HCT116 (cell line): ENCODE data around the gene CREB1. TPM values are rescaled to one million over a fixed set of nuclear protein-coding genes. Genes with fewer than 3 reads are reported as not detected.

Source experiments
- ATAC-seq: fragments of 200-7000 bp; cut with Tn5 transposase; 2 replicates; pipeline ENCODE4 v1.9.1; 2020; ENCODE audit warnings: mild to moderate bottlenecking, moderate library complexity
- BruUV-seq: library from RNA; stranded (reverse); fragments of 400-500 nt; replicated peaks from 2 replicates; lab custom pipeline; 2021; lab: Mats Ljungman, UMichigan
- CTCF ChIA-PET: fragments of 300-600 bp; sonication (Branson Sonifier 250); formaldehyde crosslinking; loops from one replicate; lab custom pipeline; 2021; ENCODE audit warnings: antibody characterized with exemption; lab: Charles Lee
- POLR2A ChIA-PET: fragments of 300-600, 350-600 bp; sonication (Branson Sonifier 250); formaldehyde crosslinking; loops from one replicate; lab custom pipeline; 2021; ENCODE audit warnings: antibody characterized with exemption; lab: Charles Lee
- RAD21 ChIA-PET, 2 experiments: fragments of 300-600 bp; sonication (Branson Sonifier 250); formaldehyde crosslinking; loops; one replicate each; lab custom pipeline; 2023; ENCODE audit warnings: low total read pairs in 2 of 2; ENCODE audit not compliant: uncharacterized antibody in 2 of 2, unreplicated experiment in 2 of 2, low non-redundant PET in 1 of 2; lab: Charles Lee
- DNase-seq: peaks from one replicate; pipeline ENCODE4 v3.0.0-alpha.2; 2010; ENCODE audit warnings: low read depth, low spot score
- H2AFZ ChIP-seq: fragments of 200-600 bp; shearing (Covaris generic), sonication (generic); 2 replicates; pipeline ENCODE4 v1.6.1; 2017; ENCODE audit warnings: low read depth, mixed run types, mixed read lengths, antibody characterized with exemption, low read length; ENCODE audit not compliant: poor library complexity, severe bottlenecking
- H3K27ac ChIP-seq: 2 replicates; pipeline ENCODE4 v1.5.1; 2012; ENCODE audit warnings: low read depth, low read length
- H3K27me3 ChIP-seq: fragments of 200-600 bp; sonication (generic); 2 replicates; pipeline ENCODE4 v1.6.1; 2016; ENCODE audit warnings: mixed run types, low read length, mixed read lengths; ENCODE audit not compliant: insufficient read depth
- H3K36me3 ChIP-seq, 2 experiments: fragments of 200-500 bp in 1 of 2; fragments of 200-600 bp in 1 of 2; sonication (Bioruptor generic) in 1 of 2; sonication (generic) in 1 of 2; 2 replicates each; pipeline versions ENCODE4 v1.5.1 to v1.6.1; 2014 to 2016; ENCODE audit warnings: low read length in 2 of 2, inconsistent platforms in 1 of 2, mixed read lengths in 1 of 2, mixed run types in 1 of 2; ENCODE audit not compliant: insufficient read depth in 2 of 2, control insufficient read depth in 1 of 2
- H3K4me1 ChIP-seq, 2 experiments: fragments of 200-600 bp in 1 of 2; sonication (generic) in 1 of 2; 2 replicates each; pipeline versions ENCODE4 v1.5.1 to v1.6.1; 2012 to 2017; ENCODE audit warnings: low read length in 2 of 2, inconsistent platforms in 1 of 2, mild to moderate bottlenecking in 1 of 2, mixed read lengths in 1 of 2, mixed run types in 1 of 2, moderate library complexity in 1 of 2; ENCODE audit not compliant: insufficient read depth in 2 of 2, control insufficient read depth in 1 of 2
- H3K4me2 ChIP-seq: fragments of 200-600 bp; sonication (generic); 2 replicates; pipeline ENCODE4 v1.6.1; 2017; ENCODE audit warnings: mixed run types, low read length, mixed read lengths
- H3K4me3 ChIP-seq, 2 experiments: fragments of 200-600 bp in 1 of 2; sonication (generic) in 1 of 2; replicated peaks in 1 of 2; 2 replicates each; pipeline ENCODE4 v1.5.1; 2011 to 2016; ENCODE audit warnings: low read length in 2 of 2, control low read depth in 1 of 2, low read depth in 1 of 2, mild to moderate bottlenecking in 1 of 2, mixed read lengths in 1 of 2, mixed run types in 1 of 2
- H3K79me2 ChIP-seq: fragments of 200-600 bp; sonication (generic); 2 replicates; pipeline ENCODE4 v1.6.1; 2017; ENCODE audit warnings: mild to moderate bottlenecking, mixed run types, low read length, moderate library complexity, mixed read lengths; ENCODE audit not compliant: insufficient read depth
- H3K9ac ChIP-seq: fragments of 200-600 bp; sonication (generic); 2 replicates; pipeline ENCODE4 v1.6.1; 2016; ENCODE audit warnings: low read length, mixed read lengths
- H3K9me2 ChIP-seq: fragments of 200-600 bp; sonication (generic), shearing (Covaris generic); 2 replicates; pipeline ENCODE4 v1.6.1; 2017; ENCODE audit warnings: mixed run types, mild to moderate bottlenecking, moderate library complexity; ENCODE audit not compliant: insufficient read depth
- H3K9me3 ChIP-seq, 2 experiments: fragments of 200-500 bp in 1 of 2; fragments of 200-600 bp in 1 of 2; sonication (Bioruptor generic) in 1 of 2; sonication (generic) in 1 of 2; 2 replicates each; pipeline ENCODE4 v1.6.1; 2014 to 2017; ENCODE audit warnings: low read length in 2 of 2, mixed read lengths in 2 of 2, inconsistent platforms in 1 of 2, low read depth in 1 of 2, mild to moderate bottlenecking in 1 of 2, mixed run types in 1 of 2, moderate library complexity in 1 of 2; ENCODE audit not compliant: control insufficient read depth in 1 of 2, insufficient read depth in 1 of 2
- H4K20me1 ChIP-seq: fragments of 200-600 bp; sonication (generic), shearing (Covaris generic); 2 replicates; pipeline ENCODE4 v1.6.1; 2017; ENCODE audit warnings: mixed run types, mild to moderate bottlenecking, moderate library complexity; ENCODE audit not compliant: insufficient read depth
- FOSL1 ChIP-seq: IDR thresholded peaks from 2 replicates; pipeline ENCODE4 v1.6.1; 2012; ENCODE audit warnings: low read depth
- MAX ChIP-seq: IDR thresholded peaks from 2 replicates; pipeline ENCODE4 v1.6.1; 2012
- RAD21 ChIP-seq: IDR thresholded peaks from 2 replicates; pipeline ENCODE4 v1.6.1; 2012; ENCODE audit warnings: low read depth, mild to moderate bottlenecking
- YY1 ChIP-seq: IDR thresholded peaks from 2 replicates; pipeline ENCODE4 v1.6.1; 2011; ENCODE audit warnings: low read length, low read depth, moderate library complexity, mild to moderate bottlenecking; ENCODE audit not compliant: insufficient replicate concordance; ENCODE audit errors: extremely low read depth
- ZNF274 ChIP-seq: fragments of 200-500 bp; sonication (Bioruptor generic); IDR thresholded peaks from 2 replicates; pipeline ENCODE4 v1.6.1; 2014; ENCODE audit warnings: mild to moderate bottlenecking, low read depth, low read length, inconsistent platforms
- intact Hi-C: fragments of 100-400 bp; cut with micrococcal nuclease; formaldehyde crosslinking; loops from 2 replicates; pipeline ENCODE4 v1.10.0; 2022
- total RNA-seq: library from RNA; stranded (reverse); gene quantifications from one replicate; pipeline ENCODE4 v1.2.1, GENCODE V29; 2021; ENCODE audit not compliant: unreplicated experiment

Gene CREB1
- total RNA-seq, 1 experiment from 2014 or later: 60.4 TPM

- ChIA-PET CTCF (interaction anchor here (0.7 kb wide), 1 partner anchor 542 kb away, joined by 3 read pairs; no protein-coding TSS in a partner anchor), RAD21 (interaction anchor here in 1 of 2 experiments (0.7 kb wide), 1 partner anchor 86 kb away, joined by 3 read pairs; no protein-coding TSS in a partner anchor)
- peak overlapping the region; percentile 92 for H3K9ac ChIP-seq
- H4K20me1 ChIP-seq: no peaks in the 10 kb centered on the region
- H3K79me2 ChIP-seq: peaks cover 54% of the 10 kb centered on the region
- DNase-seq: no peak
- peak; percentile 2 for ATAC-seq
- H3K9me2 ChIP-seq: no peaks in the 10 kb centered on the region
- no peaks in the 10 kb centered on the region for H3K27me3 ChIP-seq
- H3K9me3 ChIP-seq: no peaks in the 10 kb centered on the region
- intact Hi-C loops: loop anchor here (2.0 to 10.0 kb wide), 2 partner anchors 94 to 504 kb away; partner anchors contain the start of gene METTL21A
- peaks cover 5 to 27% of the 10 kb centered on the region in 2 experiments for H3K4me1 ChIP-seq
- no TSS peak for BruUV-seq
- no peak for TF ChIP-seq FOSL1
- TF ChIP-seq YY1: peak; percentile 60
- TF ChIP-seq RAD21: no peak
- TF ChIP-seq MAX: 0 out of 2 replicates have a peak, but pooled peaks have one; percentile 43
- no peak for TF ChIP-seq ZNF274
- TF ChIP-seq, all 23 proteins: peak for 2
- Histone ChIP-seq H2AFZ (no peak overlapping the region), H3K4me3 (peak overlapping the region; percentile 81 to 91), H3K27ac (peak overlapping the region; percentile 91), H3K36me3 (no peaks in the 10 kb centered on the region), H3K4me2 (peak overlapping the region; percentile 98)
- POLR2A ChIA-PET: interaction anchor here (0.7 to 1.2 kb wide), 5 partner anchors 10 to 199 kb away, joined by 3 to 5 read pairs (median 3); partner anchors contain the start of gene METTL21A
Observed at GRCh38 chr2:207530160-207531031, 634 bp downstream of the CREB1 start.
